ENCODE results near the gene JAKMIP1. TPM values are rescaled to one million over a fixed set of nuclear protein-coding genes. Genes with fewer than 3 reads are reported as not detected.

The JAKMIP1 gene
- total RNA-seq, 1 donor: not detected

DNA sequence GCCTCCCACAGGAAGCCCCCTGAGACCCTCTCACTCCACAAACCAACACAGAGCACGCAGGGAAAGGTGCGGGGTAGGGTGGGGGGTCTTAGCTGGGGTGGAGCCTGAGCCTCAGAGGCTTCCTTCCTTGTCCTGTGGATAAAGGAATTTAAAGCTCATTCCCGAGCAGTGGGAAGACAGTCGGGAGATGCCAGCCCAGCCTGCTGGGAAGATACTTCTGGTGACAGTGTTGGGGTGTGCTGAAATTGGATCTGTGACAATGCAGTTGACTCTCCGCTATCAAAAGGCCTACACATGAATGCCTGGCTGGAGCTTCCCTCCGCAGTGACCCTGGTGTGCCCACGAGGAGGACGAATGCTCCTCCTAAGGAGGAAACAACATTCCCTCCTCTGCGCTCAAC is 45.5 kb downstream of the JAKMIP1 start:
- DNase-seq (ENCODE audit: insufficient read length, low spot score, missing footprints): no peak
- Histone ChIP-seq H3K4me1 (ENCODE audit: insufficient read depth, low read length) (no peaks in the 10 kb centered on the region), H2AFZ (ENCODE audit: low read length) (no peak overlapping the region), H3K27ac (ENCODE audit: low read depth, low read length) (no peak overlapping the region), H3K36me3 (ENCODE audit: insufficient read depth, low read length) (no peaks in the 10 kb centered on the region), H3K4me3 (ENCODE audit: insufficient read depth, low read length) (no peak overlapping the region), H3K27me3 (ENCODE audit: insufficient read depth, low read length) (no peaks in the 10 kb centered on the region), H3K4me2 (ENCODE audit: insufficient read depth, low read length) (no peak overlapping the region), H4K20me1 (ENCODE audit: insufficient read depth, low read length) (no peaks in the 10 kb centered on the region), H3K79me2 (ENCODE audit: insufficient read depth, low read length) (no peaks in the 10 kb centered on the region), H3K9me3 (ENCODE audit: low read depth, low read length) (no peaks in the 10 kb centered on the region)
- TF ChIP-seq, protein P1, sequence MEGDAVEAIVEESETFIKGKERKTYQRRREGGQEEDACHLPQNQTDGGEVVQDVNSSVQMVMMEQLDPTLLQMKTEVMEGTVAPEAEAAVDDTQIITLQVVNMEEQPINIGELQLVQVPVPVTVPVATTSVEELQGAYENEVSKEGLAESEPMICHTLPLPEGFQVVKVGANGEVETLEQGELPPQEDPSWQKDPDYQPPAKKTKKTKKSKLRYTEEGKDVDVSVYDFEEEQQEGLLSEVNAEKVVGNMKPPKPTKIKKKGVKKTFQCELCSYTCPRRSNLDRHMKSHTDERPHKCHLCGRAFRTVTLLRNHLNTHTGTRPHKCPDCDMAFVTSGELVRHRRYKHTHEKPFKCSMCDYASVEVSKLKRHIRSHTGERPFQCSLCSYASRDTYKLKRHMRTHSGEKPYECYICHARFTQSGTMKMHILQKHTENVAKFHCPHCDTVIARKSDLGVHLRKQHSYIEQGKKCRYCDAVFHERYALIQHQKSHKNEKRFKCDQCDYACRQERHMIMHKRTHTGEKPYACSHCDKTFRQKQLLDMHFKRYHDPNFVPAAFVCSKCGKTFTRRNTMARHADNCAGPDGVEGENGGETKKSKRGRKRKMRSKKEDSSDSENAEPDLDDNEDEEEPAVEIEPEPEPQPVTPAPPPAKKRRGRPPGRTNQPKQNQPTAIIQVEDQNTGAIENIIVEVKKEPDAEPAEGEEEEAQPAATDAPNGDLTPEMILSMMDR (IDR thresholded peaks at IDR 0.05; ENCODE audit: extremely low read depth, low read depth, low read length): no peak

DNA sequence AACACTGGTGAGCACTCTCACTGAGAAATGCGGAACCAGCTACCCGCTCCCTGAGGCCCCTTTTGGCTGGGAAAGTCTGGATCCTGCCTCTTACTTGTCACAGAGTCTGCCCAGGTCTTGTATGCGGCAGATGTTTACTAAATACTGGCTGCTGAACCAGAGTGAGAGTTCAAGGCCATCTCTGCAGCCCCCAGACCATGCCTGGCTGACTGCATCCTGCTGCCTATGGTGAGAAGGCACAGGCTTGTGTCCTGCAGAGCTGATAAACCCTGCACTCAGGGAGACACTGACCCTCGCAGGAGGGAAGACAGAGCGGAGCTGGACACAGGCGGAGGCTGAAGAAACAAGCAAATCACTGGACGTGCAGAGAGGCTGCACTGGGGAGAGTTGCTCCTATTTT is 46.5 kb downstream of the JAKMIP1 start:
- no peaks in the 10 kb centered on the region for H3K36me3 ChIP-seq (ENCODE audit: insufficient read depth, low read length)
- TF ChIP-seq, protein P1 (IDR thresholded peaks at IDR 0.05; ENCODE audit: extremely low read depth, low read depth, low read length): no peak
- no peak for DNase-seq (ENCODE audit: insufficient read length, low spot score, missing footprints)
- H3K4me1 ChIP-seq (ENCODE audit: insufficient read depth, low read length): no peaks in the 10 kb centered on the region
- no peak overlapping the region for H3K4me2 ChIP-seq (ENCODE audit: insufficient read depth, low read length)
- H3K79me2 ChIP-seq (ENCODE audit: insufficient read depth, low read length): no peaks in the 10 kb centered on the region
- no peak overlapping the region for H3K4me3 ChIP-seq (ENCODE audit: insufficient read depth, low read length)
- H4K20me1 ChIP-seq (ENCODE audit: insufficient read depth, low read length): no peaks in the 10 kb centered on the region
- no peaks in the 10 kb centered on the region for H3K9me3 ChIP-seq (ENCODE audit: low read depth, low read length)
- no peak overlapping the region for H2AFZ ChIP-seq (ENCODE audit: low read length)
- H3K27ac ChIP-seq (ENCODE audit: low read depth, low read length): no peak overlapping the region
- H3K27me3 ChIP-seq (ENCODE audit: insufficient read depth, low read length): no peaks in the 10 kb centered on the region

DNA sequence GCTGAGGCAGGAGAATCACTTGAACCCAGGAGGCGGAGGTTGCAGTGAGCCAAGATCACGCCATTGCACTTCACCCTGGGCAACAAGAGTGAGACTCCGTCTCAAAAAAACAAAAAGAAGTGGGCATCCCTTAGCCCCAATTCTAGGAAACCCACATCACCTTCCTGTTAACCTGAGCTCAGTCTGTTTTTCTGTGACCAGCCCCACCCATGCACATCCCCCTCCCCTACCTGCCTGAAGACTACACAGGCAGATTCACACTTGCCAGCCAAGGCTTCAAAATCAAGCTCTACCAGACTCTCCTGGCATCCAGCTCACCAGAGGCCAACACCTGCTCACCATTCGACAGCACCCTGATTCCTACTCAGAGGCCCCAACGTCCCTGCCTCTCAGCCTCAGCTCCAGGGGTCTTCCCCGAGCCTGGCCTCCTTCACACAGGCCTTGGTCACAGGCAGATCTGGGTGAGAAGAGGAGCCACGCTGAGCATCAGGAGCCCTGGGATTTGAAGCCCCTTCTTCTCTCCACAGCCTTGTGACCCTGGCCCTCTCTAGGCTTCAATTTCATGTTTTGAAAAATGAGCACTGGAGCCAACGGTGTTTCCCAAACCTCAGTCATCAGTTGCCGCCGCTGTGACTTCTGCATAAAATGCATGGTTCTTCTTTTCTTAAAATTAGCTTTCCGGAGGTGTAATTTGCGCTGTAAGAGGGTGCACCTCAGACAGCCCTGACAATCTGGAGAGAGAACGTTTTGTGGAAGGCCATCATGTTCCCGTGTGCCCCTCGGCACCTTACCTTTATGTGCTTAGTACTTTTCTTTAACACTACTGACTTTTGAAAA is 47.3 kb downstream of the JAKMIP1 start:
- Histone ChIP-seq H4K20me1 (ENCODE audit: insufficient read depth, low read length) (no peaks in the 10 kb centered on the region), H3K36me3 (ENCODE audit: insufficient read depth, low read length) (no peaks in the 10 kb centered on the region), H3K4me1 (ENCODE audit: insufficient read depth, low read length) (no peaks in the 10 kb centered on the region), H3K27me3 (ENCODE audit: insufficient read depth, low read length) (no peaks in the 10 kb centered on the region), H3K27ac (ENCODE audit: low read depth, low read length) (no peak overlapping the region), H2AFZ (ENCODE audit: low read length) (no peak overlapping the region), H3K4me2 (ENCODE audit: insufficient read depth, low read length) (no peak overlapping the region), H3K4me3 (ENCODE audit: insufficient read depth, low read length) (no peak overlapping the region), H3K79me2 (ENCODE audit: insufficient read depth, low read length) (no peaks in the 10 kb centered on the region), H3K9me3 (ENCODE audit: low read depth, low read length) (no peaks in the 10 kb centered on the region)
- no peak for DNase-seq (ENCODE audit: insufficient read length, low spot score, missing footprints)
- TF ChIP-seq, protein P1 (IDR thresholded peaks at IDR 0.05; ENCODE audit: extremely low read depth, low read depth, low read length): no peak

DNA sequence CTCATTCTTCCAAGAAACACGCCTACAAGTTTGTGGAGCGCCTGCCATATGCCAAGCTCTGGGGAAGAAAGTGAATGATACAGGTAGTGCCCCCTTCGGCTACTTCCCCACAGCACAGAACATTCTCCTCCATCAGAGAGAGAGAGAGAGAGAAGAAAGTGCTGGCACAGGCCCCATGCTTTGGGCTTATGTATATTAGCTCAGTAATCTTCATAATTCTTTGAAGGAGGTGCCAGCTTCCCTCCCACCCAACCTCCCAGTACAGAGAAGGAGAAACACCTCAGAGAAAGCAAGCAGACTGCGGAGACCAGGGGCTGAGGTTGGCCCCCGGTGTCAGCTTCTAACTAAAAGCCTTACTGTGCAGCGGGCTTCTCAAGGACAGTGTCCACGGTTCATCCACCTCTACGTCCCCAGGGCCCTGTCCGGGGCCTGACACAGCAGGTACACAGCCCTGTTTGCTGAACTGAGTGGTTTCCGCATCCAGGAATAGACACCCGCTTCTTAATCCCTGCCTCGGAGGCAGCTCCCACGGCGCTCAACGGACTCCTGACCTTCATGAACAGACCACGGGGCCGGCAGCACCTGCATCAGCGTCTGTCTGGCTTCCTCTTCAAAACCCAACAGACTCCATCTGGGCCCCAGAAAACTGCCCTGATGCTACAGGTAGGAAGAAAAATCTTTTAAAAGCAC is 50.2 kb downstream of the JAKMIP1 start:
- no peak overlapping the region for H3K27ac ChIP-seq (ENCODE audit: low read depth, low read length)
- no peaks in the 10 kb centered on the region for H3K4me1 ChIP-seq (ENCODE audit: insufficient read depth, low read length)
- TF ChIP-seq, protein P1 (IDR thresholded peaks at IDR 0.05; ENCODE audit: extremely low read depth, low read depth, low read length): no peak
- no peak overlapping the region for H2AFZ ChIP-seq (ENCODE audit: low read length)
- no peaks in the 10 kb centered on the region for H3K36me3 ChIP-seq (ENCODE audit: insufficient read depth, low read length)
- no peaks in the 10 kb centered on the region for H4K20me1 ChIP-seq (ENCODE audit: insufficient read depth, low read length)
- no peak overlapping the region for H3K4me3 ChIP-seq (ENCODE audit: insufficient read depth, low read length)
- no peak overlapping the region for H3K4me2 ChIP-seq (ENCODE audit: insufficient read depth, low read length)
- H3K27me3 ChIP-seq (ENCODE audit: insufficient read depth, low read length): no peaks in the 10 kb centered on the region
- H3K9me3 ChIP-seq (ENCODE audit: low read depth, low read length): no peaks in the 10 kb centered on the region
- DNase-seq (ENCODE audit: insufficient read length, low spot score, missing footprints): no peak
- no peaks in the 10 kb centered on the region for H3K79me2 ChIP-seq (ENCODE audit: insufficient read depth, low read length)
